ENCODE data around the gene BTBD18.
"Not testable (repeated sequence)": the region's sequence is repeated elsewhere in the genome, so short reads cannot be mapped to it uniquely, and the experiment has no call there.

Gene BTBD18

GRCh38 chr11:57728829-57729228, 22.8 kb downstream of the BTBD18 start:
- no peak for TF ChIP-seq CTCF (IDR thresholded peaks at IDR 0.05; ENCODE audit: low read depth, low read length, missing control alignments)
- in situ Hi-C loops (cut with HindIII; ENCODE audit: low sequenced_read_pairs), result no loop called here
- no peak for DNase-seq (ENCODE audit: low read depth)
- H3K4me3 ChIP-seq (ENCODE audit: low read depth, low read length), result no peak overlapping the region

GRCh38 chr11:57727185-57727584, 24.4 kb downstream of the BTBD18 start:
- DNase-seq (ENCODE audit: low read depth), result no peak
- H3K4me3 ChIP-seq (ENCODE audit: low read depth, low read length), result no peak overlapping the region
- in situ Hi-C loops (cut with HindIII; ENCODE audit: low sequenced_read_pairs), result no loop called here
- no peak for TF ChIP-seq CTCF (IDR thresholded peaks at IDR 0.05; ENCODE audit: low read depth, low read length, missing control alignments)

- H3K4me3 ChIP-seq (ENCODE audit: low read depth, low read length); in situ Hi-C loops (cut with HindIII; ENCODE audit: low sequenced_read_pairs); DNase-seq (ENCODE audit: low read depth): not testable (repeated sequence)
These were observed 34.9 kb downstream of the BTBD18 start for GRCh38 chr11:57716726-57717125.

- in situ Hi-C loops (cut with HindIII; ENCODE audit: low sequenced_read_pairs), result loop anchor here (5.0 kb wide), 1 partner anchor 98 kb away; no protein-coding TSS in a partner anchor
- DNase-seq (ENCODE audit: low read depth), result no peak
- no peak for TF ChIP-seq CTCF (IDR thresholded peaks at IDR 0.05; ENCODE audit: low read depth, low read length, missing control alignments)
- H3K4me3 ChIP-seq (ENCODE audit: low read depth, low read length), result peak overlapping the region; percentile 100
These were observed 37.8 kb downstream of the BTBD18 start for GRCh38 chr11:57713835-57714234.

- H3K4me3 ChIP-seq (ENCODE audit: low read depth, low read length), result peak within 1 kb of the TSS; percentile 100
- DNase-seq (ENCODE audit: low read depth), result peak; percentile 99
- in situ Hi-C loops (cut with HindIII; ENCODE audit: low sequenced_read_pairs), result loop anchor here (5.0 kb wide), 1 partner anchor 100 kb away; no protein-coding TSS in a partner anchor
- TF ChIP-seq CTCF (IDR thresholded peaks at IDR 0.05; ENCODE audit: low read depth, low read length, missing control alignments), result no peak
These were observed 39.1 kb downstream of the BTBD18 start, which contains the start of gene TMX2 for GRCh38 chr11:57712256-57713150. TMX2 (plus strand) TSS chr11:57712593; CDS start chr11:57712619, 26 bp downstream.

- peak; percentile 46 for DNase-seq (ENCODE audit: low read depth)
- TF ChIP-seq CTCF (IDR thresholded peaks at IDR 0.05; ENCODE audit: low read depth, low read length, missing control alignments), result no peak
- in situ Hi-C loops (cut with HindIII; ENCODE audit: low sequenced_read_pairs), result loop anchor here (5.0 kb wide), 1 partner anchor 101 kb away; no protein-coding TSS in a partner anchor
These were observed 40.0 kb downstream of the BTBD18 start, which contains the start of gene MED19 for GRCh38 chr11:57711414-57712255. MED19 (minus strand) TSS chr11:57712215; CDS start chr11:57712179, 36 bp downstream.

More at GRCh38 chr11:57711414-57712255, 40.0 kb downstream of the BTBD18 start, which contains the start of gene MED19:
- H3K4me3 ChIP-seq (ENCODE audit: low read depth, low read length), result peak within 1 kb of the TSS; percentile 100
